SK-N-SH (cell line): Measurements from ENCODE around the gene CSH2. TPM values are rescaled to one million over a fixed set of nuclear protein-coding genes. Genes with fewer than 3 reads are reported as not detected.

ENCODE experiments used
- CTCF ChIA-PET: fragments of 300-600, 350-600 bp; formaldehyde crosslinking; extraction: SDS; loops from one replicate; lab custom pipeline; 2021; lab: Yijun Ruan, JAX
- POLR2A ChIA-PET: fragments of 350-600 bp; sonication (Branson Sonifier 250); formaldehyde crosslinking; extraction: SDS; loops from one replicate; lab custom pipeline; 2020; ENCODE audit warnings: antibody characterized with exemption, inconsistent platforms; lab: Yijun Ruan, JAX
- DNase-seq: peaks from one replicate; pipeline ENCODE4 v3.0.0; 2012
- H2AFZ ChIP-seq: fragments of 200-600 bp; sonication (generic); 2 replicates; pipeline ENCODE4 v1.8.1; 2016; ENCODE audit warnings: antibody characterized with exemption, mild to moderate bottlenecking, low read depth
- H3F3A ChIP-seq: fragments of 200-600 bp; sonication (generic); replicated peaks from 2 replicates; pipeline ENCODE3; 2016; ENCODE audit warnings: antibody characterized with exemption, mild to moderate bottlenecking; ENCODE audit not compliant: insufficient read depth
- H3K27ac ChIP-seq, 2 experiments: fragments of 200-500 bp in 1 of 2; fragments of 200-600 bp in 1 of 2; sonication (Bioruptor generic) in 1 of 2; sonication (generic), shearing (Covaris generic) in 1 of 2; 2 replicates each; pipeline versions ENCODE4 v1.5.1 to v1.6.1; 2014 to 2016; ENCODE audit warnings: low read depth in 2 of 2, inconsistent platforms in 1 of 2, low read length in 1 of 2, mild to moderate bottlenecking in 1 of 2, mixed read lengths in 1 of 2
- H3K27me3 ChIP-seq: fragments of 200-600 bp; sonication (generic), shearing (Covaris generic); 2 replicates; pipeline ENCODE4 v1.6.1; 2016; ENCODE audit warnings: mixed run types; ENCODE audit not compliant: insufficient read depth
- H3K36me3 ChIP-seq, 2 experiments: fragments of 200-500 bp in 1 of 2; fragments of 200-600 bp in 1 of 2; sonication (Bioruptor generic) in 1 of 2; sonication (generic) in 1 of 2; replicated peaks in 1 of 2; 2 replicates each; pipeline versions ENCODE3 to v1.5.1; 2014 to 2016; ENCODE audit warnings: low read length in 1 of 2, mild to moderate bottlenecking in 1 of 2; ENCODE audit not compliant: insufficient read depth in 2 of 2, control insufficient read depth in 1 of 2
- H3K4me1 ChIP-seq, 2 experiments: fragments of 200-500 bp in 1 of 2; fragments of 200-600 bp in 1 of 2; sonication (Bioruptor generic) in 1 of 2; sonication (generic), shearing (Covaris generic) in 1 of 2; 2 replicates each; pipeline versions ENCODE4 v1.5.1 to v1.6.1; 2014 to 2016; ENCODE audit warnings: low read depth in 1 of 2, low read length in 1 of 2, mixed run types in 1 of 2; ENCODE audit not compliant: insufficient read depth in 2 of 2, control insufficient read depth in 1 of 2
- H3K4me2 ChIP-seq: fragments of 200-600 bp; sonication (generic), shearing (Covaris generic); 2 replicates; pipeline ENCODE4 v1.6.1; 2017; ENCODE audit warnings: mixed run types
- H3K4me3 ChIP-seq, 2 experiments: fragments of 200-500 bp in 1 of 2; fragments of 200-600 bp in 1 of 2; sonication (Bioruptor generic) in 1 of 2; sonication (generic), shearing (Covaris generic) in 1 of 2; 2 replicates each; pipeline versions ENCODE4 v1.5.1 to v1.8.1; 2014 to 2016; ENCODE audit warnings: low read depth in 2 of 2, inconsistent platforms in 1 of 2, low read length in 1 of 2, mild to moderate bottlenecking in 1 of 2, mixed read lengths in 1 of 2, moderate library complexity in 1 of 2
- H3K79me2 ChIP-seq: fragments of 200-600 bp; sonication (generic); 2 replicates; pipeline ENCODE4 v1.8.1; 2017; ENCODE audit warnings: mild to moderate bottlenecking; ENCODE audit not compliant: insufficient read depth
- H3K9ac ChIP-seq: fragments of 200-600 bp; sonication (generic); 2 replicates; pipeline ENCODE4 v1.6.1; 2017; ENCODE audit warnings: mixed run types
- H3K9me2 ChIP-seq: fragments of 200-600 bp; sonication (generic); 2 replicates; pipeline ENCODE4 v1.6.1; 2017; ENCODE audit warnings: mixed run types
- H3K9me3 ChIP-seq: fragments of 200-600 bp; sonication (generic); 2 replicates; pipeline ENCODE4 v1.6.1; 2017; ENCODE audit warnings: mixed run types, mild to moderate bottlenecking, moderate library complexity
- H4K20me1 ChIP-seq: fragments of 200-600 bp; sonication (generic); 2 replicates; pipeline ENCODE4 v1.6.1; 2017; ENCODE audit warnings: mild to moderate bottlenecking, mixed run types; ENCODE audit not compliant: insufficient read depth
- ELF1 ChIP-seq: IDR thresholded peaks from 2 replicates; pipeline ENCODE4 v1.4.0; 2012
- EP300 ChIP-seq, 2 experiments: IDR thresholded peaks; 2 replicates each; pipeline versions ENCODE4 v1.4.0 to v1.6.1; 2012; ENCODE audit warnings: borderline replicate concordance in 1 of 2, low read depth in 1 of 2, low read length in 1 of 2
- FOXJ3 ChIP-seq: sonication (generic); formaldehyde crosslinking; IDR thresholded peaks from 2 replicates; pipeline ENCODE4 v1.5.1; 2020; ENCODE audit warnings: mild to moderate bottlenecking, missing genetic modification reagents
- GABPA ChIP-seq: IDR thresholded peaks from 2 replicates; pipeline ENCODE4 v1.4.0; 2012; ENCODE audit warnings: low read depth, mild to moderate bottlenecking
- GATA2 ChIP-seq: sonication (generic); formaldehyde crosslinking; IDR thresholded peaks from 2 replicates; pipeline ENCODE4 v1.5.0; 2020; ENCODE audit warnings: mild to moderate bottlenecking, missing genetic modification reagents
- JUND ChIP-seq: IDR thresholded peaks from 2 replicates; pipeline ENCODE4 v1.4.0; 2012
- MAX ChIP-seq: IDR thresholded peaks from 2 replicates; pipeline ENCODE4 v1.4.0; 2012; ENCODE audit warnings: low read depth
- MEF2A ChIP-seq: IDR thresholded peaks from 2 replicates; pipeline ENCODE4 v1.4.0; 2012; ENCODE audit warnings: low read depth, borderline replicate concordance
- MXI1 ChIP-seq: IDR thresholded peaks from 2 replicates; pipeline ENCODE4 v1.6.1; 2012; ENCODE audit warnings: mild to moderate bottlenecking, low read depth, low read length, improper control_type of control experiment
- NRF1 ChIP-seq: IDR thresholded peaks from 2 replicates; pipeline ENCODE4 v1.6.1; 2012; ENCODE audit warnings: low read depth, mild to moderate bottlenecking, low read length
- PBX3 ChIP-seq: IDR thresholded peaks from 2 replicates; pipeline ENCODE4; 2012
- REST ChIP-seq: IDR thresholded peaks from 2 replicates; pipeline ENCODE4 v1.6.1; 2012; ENCODE audit warnings: mild to moderate bottlenecking, low read depth, low read length, moderate library complexity
- RFX5 ChIP-seq: IDR thresholded peaks from 2 replicates; pipeline ENCODE4 v1.6.1; 2012; ENCODE audit warnings: mild to moderate bottlenecking, improper control_type of control experiment, low read length
- SMC3 ChIP-seq: IDR thresholded peaks from 2 replicates; pipeline ENCODE4 v1.6.1; 2012; ENCODE audit warnings: low read depth, low read length, improper control_type of control experiment
- TAF1 ChIP-seq: IDR thresholded peaks from 2 replicates; pipeline ENCODE4 v1.6.1; 2012; ENCODE audit warnings: low read depth, mild to moderate bottlenecking, low read length, moderate library complexity, borderline replicate concordance
- TCF12 ChIP-seq: IDR thresholded peaks from 2 replicates; pipeline ENCODE4 v1.4.0; 2012
- USF1 ChIP-seq: IDR thresholded peaks from 2 replicates; pipeline ENCODE4 v1.4.0; 2012; ENCODE audit warnings: low read depth, borderline replicate concordance
- USF2 ChIP-seq: fragments of 150-350 bp; IDR thresholded peaks from 2 replicates; pipeline ENCODE4 v1.6.1; 2017; ENCODE audit warnings: antibody characterized with exemption, low read length, low read depth, borderline replicate concordance
- YY1 ChIP-seq: IDR thresholded peaks from 2 replicates; pipeline ENCODE4 v1.4.0; 2012; ENCODE audit warnings: low read depth, mild to moderate bottlenecking
- WGBS: methylation state at CpG from one replicate; pipeline ENCODE4 v1.1.6; 2017; ENCODE audit warnings: low lambda C conversion rate; 5-methylcytosine and 5-hydroxymethylcytosine counted together
- polyA plus RNA-seq, 3 experiments: library from polyadenylated mRNA; depleted of rRNA; stranded (reverse); fragments of >200 nt; gene quantifications; 2 replicates each; pipeline ENCODE4 v1.2.3, GENCODE V29; 2012

Gene CSH2
- polyA plus RNA-seq, 1 of the 3 experiments (the other 2 are of a cell fraction): not detected

- Histone ChIP-seq H3F3A (no peaks in the 10 kb centered on the region), H3K36me3 (no peaks in the 10 kb centered on the region), H3K27me3 (peaks cover 38% of the 10 kb centered on the region), H3K27ac (no peak within 1 kb of the TSS), H4K20me1 (no peaks in the 10 kb centered on the region), H3K4me3 (no peak within 1 kb of the TSS), H2AFZ (no peak within 1 kb of the TSS), H3K9me2 (no peaks in the 10 kb centered on the region), H3K4me2 (no peak within 1 kb of the TSS), H3K9me3 (no peaks in the 10 kb centered on the region), H3K9ac (no peak within 1 kb of the TSS), H3K4me1 (no peaks in the 10 kb centered on the region; a peak in 1 of 4 replicates), H3K79me2 (no peaks in the 10 kb centered on the region)
- no peak for DNase-seq
- ChIA-PET CTCF (interaction anchor here (0.6 to 4.6 kb wide), 43 partner anchors 9 to 486 kb away, joined by 3 to 88 read pairs (median 7); partner anchors contain the start of genes GH2 and ICAM2), POLR2A (interaction anchor here (0.6 kb wide), 1 partner anchor 371 kb away, joined by 5 read pairs; no protein-coding TSS in a partner anchor)
- TF ChIP-seq USF2 (no peak), EP300 (IDR thresholded peaks at IDR 0.05; ENCODE audit: borderline replicate concordance in 1 of 2, low read depth in 1 of 2, low read length in 1 of 2) (no peak), YY1 (no peak), JUND (no peak), GATA2 (no peak), MAX (no peak), FOXJ3 (CRISPR knock-in tag) (no peak), MEF2A (no peak), REST (no peak), RFX5 (no peak), ELF1 (no peak), TCF12 (no peak), TAF1 (no peak), MXI1 (no peak), USF1 (no peak), GABPA (no peak), NRF1 (no peak), SMC3 (no peak), PBX3 (no peak)
- 58% methylated on average over 15 of the region's 15 CpGs for WGBS
These were observed 37.7 kb upstream of the CSH2 start, which contains the start of gene CSHL1 for GRCh38 chr17:63911041-63911635. Gene CSHL1 (minus strand): TSS chr17:63911258. CDS start chr17:63911196, 62 bp downstream.
